Measurements from ENCODE around the gene SCYL3.
"Not testable (repeated sequence)": the region's sequence is repeated elsewhere in the genome, so short reads cannot be mapped to it uniquely, and the experiment has no call there.

The SCYL3 gene

DNA sequence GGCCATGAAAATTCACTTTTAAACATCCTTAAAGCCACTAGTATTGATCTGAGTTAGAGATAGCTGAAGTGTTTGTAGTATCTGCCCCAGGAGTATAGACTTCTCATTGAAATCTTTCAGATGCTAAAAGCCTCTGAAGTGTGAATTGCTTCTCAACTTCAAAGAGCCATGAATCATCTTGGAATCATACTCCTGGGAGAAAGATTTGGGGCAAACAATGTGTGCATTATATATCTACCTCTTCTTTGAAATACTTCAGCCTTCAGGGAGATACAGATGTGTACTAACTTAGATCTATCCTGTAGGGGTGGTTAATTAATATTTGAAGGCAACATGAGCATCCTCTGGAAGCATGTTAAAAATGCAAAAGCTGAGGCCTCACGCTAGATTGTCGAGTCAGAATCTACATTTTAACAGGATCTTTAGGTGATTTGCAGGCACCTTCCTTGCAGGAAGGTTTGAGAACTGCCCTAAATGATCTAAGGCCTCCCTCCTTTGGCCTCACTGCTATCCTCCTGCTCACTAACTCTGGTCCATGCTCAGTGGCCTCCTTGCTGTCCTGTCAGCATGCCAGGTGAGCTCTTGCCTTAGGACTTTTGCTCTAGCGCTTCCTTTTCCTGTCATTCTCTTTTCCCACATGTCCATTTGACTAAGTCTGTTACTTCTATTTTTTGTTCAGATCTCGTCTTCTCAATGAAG is 6.0 kb upstream of the SCYL3 start:
- no peak for DNase-seq (ENCODE audit: low read depth, low spot score)

DNA sequence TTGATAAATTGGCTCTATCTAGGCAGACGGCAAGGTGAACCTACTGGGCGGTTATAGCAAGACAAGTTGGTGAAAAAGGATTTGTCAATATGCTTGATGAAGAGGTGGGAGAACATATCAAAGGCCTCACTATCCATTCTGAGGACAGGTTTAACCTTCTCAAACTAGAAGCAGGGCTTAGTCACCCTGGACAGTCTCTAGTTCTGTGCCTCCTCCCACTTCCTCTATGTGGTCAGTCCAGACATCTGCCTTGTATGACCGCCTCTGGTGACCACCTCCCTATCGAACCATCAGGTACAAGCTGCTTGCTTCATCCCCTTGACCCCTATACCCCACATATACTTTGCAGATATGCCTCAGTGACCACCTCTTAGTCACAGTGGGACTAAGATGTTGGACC is 2.3 kb upstream of the SCYL3 start:
- DNase-seq (ENCODE audit: low read depth, low spot score) = no peak

DNA sequence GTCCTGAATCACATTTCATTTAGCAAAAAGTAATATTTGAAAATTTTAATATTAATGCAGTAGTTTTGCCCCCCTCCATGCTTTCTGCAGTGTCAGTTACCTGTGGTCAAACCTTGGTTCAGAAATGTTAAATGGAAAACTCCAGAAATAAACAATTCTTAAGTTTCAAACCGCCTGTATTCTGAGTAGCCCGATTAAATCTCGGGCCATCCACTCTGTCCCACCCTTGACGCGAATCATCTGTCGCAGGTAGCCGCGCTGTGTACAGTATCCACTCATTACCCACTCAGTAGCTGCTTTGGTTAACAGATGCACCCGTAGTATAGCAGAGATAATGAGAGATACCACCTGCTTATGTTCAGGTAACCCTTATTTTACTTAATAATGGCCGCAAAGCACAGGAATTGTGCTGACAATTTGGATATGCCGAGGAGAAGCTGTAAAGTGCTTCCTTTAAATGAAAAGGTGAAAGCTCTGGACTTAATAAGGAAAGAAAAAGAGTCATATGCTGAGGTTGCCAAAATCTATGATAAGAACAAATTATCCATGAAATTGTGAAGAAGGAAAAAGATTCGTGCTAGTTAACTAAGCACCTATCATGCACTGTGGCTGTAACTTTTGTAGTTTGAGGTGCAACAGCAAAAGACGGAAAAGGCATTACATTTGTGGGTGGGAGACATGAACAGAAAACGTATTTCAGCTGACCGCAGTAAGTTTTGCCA is 889 bp upstream of the SCYL3 start:
- no peak for DNase-seq (ENCODE audit: low read depth, low spot score)

DNA sequence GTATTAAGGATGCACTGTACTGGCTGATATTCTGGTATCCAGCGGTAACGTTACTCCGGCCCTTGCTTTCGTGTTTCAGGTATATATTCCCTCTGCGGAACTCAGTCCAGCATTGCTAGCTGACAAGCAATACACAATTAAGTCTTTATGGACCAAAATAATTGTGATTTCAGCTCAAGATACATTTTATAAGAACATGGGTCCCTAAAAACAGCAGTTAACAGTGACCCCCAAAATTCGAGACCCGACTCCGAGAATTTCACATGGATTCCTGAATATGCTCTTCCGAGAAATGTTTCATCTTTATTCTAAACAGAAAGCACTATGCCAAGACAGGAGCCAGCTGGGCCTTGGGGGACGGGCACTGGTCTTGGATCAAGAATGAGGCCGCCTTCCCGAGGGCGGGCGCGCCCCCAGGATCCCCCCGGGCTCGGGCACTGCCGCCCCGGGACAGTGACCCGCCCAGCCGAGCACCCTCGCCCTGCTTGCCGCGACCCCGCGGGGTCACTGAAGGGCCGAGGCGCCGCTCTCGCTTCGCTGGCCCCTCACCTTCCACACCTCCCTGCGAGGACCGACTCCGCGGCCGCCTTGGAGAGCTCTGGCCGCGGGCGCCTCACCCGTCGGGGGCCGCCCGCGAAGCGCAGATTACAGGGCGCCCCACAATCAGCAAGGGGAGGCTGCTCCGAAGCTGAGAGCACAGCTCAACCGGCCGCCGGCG is 610 bp downstream of the SCYL3 start:
- DNase-seq (ENCODE audit: low read depth, low spot score) = no peak

DNA sequence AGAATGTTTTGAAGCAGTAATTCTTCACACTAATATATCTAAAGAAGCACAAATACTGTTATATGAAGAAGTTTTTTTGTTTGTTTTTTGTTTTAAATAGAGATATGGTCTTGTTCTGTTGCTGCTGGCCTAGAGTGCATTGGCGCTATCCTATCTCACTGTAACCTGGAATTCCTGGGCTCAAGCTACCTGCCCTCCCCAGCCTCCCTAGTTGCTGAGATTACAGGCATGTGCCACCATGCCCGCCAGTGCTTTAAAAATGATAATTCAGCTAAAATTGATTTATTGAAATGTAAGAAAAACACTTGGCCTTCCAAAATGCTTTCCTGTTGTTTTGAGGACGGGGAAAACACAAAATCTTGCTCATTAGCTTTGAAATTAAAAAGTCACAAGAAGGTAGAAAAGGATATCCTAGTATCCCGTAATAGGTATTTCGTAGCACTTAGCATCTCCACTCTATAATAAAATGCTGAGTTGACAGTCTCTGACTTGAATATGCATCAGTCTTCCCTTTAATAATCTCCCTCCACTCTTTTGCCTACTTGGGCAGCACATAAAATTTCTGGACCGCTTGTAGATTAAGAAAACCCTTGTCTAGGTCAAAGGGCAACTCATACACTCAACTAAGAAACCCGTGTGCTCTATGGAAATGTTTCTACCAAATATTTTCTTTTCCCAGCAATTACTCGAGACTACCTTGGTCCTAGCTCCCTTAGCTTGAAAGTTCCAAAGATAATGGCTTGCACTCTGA is 1.3 kb downstream of the SCYL3 start:
- no peak for DNase-seq (ENCODE audit: low read depth, low spot score)

DNA sequence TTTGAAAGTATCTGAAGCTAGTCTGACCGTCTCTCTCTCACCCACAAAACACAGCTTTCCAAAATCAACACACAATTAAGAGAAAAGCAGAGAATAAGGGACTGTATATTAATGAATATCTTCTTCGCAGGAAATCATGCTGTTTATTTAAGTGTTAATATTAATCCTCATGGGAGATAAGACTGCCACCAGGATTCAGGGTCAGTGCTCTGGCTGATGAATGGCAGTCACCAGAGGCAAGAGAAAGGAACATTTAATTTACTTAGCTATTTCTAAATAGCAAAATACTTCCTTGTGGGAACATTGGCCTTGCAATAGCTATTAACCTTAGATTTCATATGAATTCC is 2.2 kb downstream of the SCYL3 start:
- no peak for DNase-seq (ENCODE audit: low read depth, low spot score)

DNA sequence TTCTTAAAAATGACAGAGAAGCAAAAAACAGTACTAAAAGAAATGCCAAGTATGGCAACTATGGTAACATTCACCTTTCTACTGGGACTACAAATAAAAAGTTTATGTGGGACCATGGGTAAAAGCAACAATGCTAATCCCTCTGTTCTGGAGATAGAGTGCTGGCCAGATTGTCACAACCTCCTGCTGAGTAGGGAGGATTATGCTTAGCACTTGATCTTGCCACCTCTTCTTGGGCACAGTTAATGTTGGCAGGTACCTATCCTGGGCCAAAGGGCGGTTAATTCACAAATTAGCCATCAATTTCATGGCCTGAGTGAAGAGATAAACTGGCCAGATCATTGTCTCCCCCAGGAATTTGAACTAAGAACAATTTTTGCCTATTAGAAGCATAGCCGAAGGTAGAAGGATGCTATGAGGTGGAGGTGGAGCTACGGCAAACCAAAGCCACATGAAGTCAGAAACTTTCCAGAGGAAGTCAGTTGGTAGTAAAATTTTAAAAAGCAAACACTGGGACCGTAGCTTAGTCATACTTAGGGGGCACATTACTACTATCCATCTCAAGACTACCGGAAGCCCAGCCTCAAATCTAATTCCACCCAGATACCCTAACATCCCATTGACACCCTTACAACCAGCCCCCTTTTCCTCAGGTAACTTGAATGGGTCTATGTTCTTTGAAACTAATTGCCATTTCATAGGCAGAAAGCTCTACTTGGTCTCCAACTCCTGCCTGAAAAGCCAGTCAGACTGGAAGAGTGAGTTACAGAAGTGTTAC is 2.7 kb downstream of the SCYL3 start:
- no peak for DNase-seq (ENCODE audit: low read depth, low spot score)

DNA sequence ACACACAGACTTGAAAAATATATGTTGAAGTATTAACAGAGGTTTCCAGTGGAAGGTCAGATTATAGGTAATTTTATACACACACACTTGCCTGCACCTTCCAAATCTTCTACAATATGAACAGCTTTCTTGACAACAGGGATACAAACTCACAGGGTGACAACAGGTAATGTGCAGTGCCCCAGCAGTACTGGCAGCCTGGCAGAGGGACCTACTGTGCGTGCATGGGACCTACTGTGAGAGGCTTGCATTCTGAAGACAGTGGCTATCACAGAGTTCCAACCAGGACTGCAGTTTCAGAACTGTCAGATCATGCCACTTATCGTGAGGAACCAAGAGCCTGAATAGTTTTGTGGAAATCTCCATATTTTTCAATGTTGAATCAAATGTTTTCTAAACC is 3.8 kb downstream of the SCYL3 start:
- DNase-seq (ENCODE audit: low read depth, low spot score) = no peak

DNA sequence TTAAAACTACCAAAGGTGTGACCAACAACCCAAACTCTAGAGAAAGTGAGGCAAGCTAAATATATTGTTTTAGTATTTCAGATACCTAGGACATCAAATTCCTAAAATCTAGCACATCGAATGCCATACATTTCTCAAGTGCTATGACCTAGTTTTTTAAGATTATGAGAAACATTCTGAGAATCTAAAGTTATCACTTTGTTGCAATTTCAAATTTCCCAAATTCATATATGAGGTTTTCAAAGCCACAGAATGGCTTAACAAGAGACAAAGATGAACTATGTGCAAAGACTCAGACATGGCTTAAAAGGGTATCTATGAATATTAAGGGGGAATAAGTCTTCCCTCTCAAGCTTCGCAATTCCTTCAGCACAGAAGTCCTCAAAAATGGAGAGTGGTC is 6.8 kb downstream of the SCYL3 start:
- DNase-seq (ENCODE audit: low read depth, low spot score) = no peak

DNA sequence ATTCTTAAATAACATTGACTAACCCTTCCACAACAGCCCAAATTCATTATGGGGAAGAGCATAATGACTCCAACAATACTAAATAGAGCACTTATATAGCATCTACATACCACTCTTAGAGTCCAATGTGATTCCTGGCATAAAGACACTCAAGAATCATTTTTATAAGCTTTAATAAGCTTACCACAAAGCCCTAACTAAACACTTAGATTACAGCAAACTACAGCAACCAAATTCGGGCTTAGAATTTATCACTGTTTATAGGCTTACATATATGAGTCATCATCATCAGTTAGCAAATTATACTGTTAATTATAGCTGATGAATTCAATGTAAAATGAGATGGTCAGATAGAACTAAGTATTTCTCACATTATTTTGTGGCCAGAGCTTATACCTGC is 7.3 kb downstream of the SCYL3 start:
- DNase-seq (ENCODE audit: low read depth, low spot score) = no peak

DNA sequence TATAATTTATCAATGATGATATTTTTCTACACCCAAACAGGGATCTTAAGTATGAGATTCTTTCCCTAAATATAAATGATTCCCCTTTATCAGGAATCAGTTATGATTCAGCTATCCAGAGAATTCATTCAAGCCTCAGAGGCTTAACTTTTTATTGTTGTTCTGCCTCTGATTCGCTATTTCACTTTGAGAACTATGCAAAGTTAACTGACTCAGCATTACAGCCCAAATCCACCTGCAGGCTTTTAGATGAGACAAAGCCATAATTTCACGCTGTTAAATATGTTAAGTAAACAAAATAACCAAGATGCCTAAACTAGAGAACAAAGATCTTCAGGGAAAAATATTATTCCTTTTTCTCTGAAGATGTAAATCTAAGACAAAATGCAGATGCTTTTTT is 8.5 kb downstream of the SCYL3 start:
- DNase-seq (ENCODE audit: low read depth, low spot score) = no peak

DNA sequence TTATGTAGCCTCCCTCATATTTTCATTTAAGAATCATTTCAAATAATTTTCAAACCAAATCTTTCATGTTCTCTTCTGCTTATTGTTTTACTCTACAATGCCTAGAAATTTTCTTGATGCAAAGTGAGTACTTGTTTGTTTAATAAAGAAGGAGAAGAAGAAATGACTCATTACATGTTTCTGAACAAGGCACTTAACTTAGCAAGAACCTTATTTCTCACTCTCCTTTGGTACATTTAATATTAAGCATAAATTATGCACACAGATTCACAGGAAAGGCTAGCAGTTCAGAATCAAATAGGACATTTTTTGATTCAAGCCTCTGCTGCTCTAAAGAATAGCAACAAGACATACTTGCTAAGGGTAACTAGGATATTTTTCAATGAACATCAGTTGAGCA is 9.1 kb downstream of the SCYL3 start:
- no peak for DNase-seq (ENCODE audit: low read depth, low spot score)

DNA sequence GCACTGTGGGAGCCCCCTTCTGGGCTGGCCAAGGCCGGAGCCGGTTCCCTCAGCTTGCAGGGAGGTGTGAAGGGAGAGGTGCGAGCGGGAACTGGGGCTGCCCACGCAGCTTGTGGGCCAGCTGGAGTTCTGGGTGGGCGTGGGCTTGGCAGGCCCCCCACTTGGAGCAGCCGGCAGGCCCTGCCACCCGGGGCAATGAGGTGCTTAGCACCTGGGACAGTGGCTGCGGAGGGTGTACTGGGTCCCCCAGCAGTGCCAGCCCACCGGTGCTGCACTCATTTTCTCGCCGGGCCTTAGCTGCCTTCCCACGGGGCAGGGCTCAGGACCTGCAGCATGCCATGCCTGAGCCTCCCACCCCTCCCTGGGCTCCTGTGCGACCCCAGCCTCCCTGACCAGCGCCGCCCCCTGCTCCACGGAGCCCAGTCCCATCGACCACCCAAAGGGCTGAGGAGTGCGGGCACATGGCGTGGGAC is 11.6 kb downstream of the SCYL3 start:
- DNase-seq (ENCODE audit: low read depth, low spot score) = no peak

DNA sequence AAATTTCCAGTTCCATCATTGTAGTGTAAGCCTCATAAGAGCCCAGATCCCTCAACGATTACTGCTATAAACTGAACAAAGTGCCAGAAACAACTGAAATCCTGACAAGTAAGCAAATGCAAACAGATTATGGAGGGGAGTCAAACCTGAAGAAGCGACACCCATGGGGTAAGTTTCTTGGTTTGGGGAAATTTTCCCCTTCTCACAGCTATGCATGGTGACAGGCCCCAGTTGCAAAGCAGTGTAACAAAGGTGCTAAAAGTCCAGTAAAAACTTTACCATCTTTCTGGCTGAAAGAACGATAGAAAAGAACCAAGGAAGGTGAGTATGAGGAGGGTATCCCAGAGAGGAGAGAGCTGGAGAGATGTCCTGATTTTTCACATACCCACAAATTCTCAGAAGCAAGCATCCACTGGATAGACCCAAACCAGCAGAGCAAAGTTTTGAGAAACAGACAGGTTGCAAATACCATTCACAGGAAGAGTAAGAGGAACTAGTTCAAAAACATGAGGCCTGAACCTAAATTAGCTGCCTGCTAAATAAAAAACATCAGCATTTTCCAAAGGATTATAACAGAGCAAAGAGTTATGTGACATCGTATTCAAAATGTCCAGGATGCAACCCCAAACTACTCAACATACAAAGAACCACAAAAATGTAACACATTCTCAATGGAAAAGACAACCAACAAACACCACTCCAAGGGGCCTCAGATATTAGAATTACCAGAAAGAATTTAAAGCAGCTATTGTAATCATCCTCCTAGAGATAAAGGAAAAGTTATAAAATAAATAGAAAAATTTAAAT is 14.5 kb downstream of the SCYL3 start:
- no peak for DNase-seq (ENCODE audit: low read depth, low spot score)

DNA sequence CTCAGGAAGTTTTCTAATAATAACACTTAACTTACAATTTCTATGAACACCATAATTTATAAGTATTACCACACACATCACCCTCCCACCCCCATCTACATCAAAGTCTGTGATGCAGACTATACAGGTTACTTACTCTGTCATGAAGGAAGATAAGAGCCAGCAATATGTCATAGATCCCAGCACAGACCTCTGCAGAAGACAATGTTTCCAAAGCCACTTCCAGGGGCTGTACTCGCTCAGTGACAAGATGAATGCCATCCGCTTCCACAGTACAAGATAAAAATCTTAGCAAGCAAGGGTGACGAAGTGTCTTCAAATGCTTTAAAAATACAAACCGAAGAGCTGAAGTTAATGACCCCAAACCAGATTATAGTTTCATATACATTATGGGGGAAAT is 15.2 kb downstream of the SCYL3 start:
- no peak for DNase-seq (ENCODE audit: low read depth, low spot score)

DNA sequence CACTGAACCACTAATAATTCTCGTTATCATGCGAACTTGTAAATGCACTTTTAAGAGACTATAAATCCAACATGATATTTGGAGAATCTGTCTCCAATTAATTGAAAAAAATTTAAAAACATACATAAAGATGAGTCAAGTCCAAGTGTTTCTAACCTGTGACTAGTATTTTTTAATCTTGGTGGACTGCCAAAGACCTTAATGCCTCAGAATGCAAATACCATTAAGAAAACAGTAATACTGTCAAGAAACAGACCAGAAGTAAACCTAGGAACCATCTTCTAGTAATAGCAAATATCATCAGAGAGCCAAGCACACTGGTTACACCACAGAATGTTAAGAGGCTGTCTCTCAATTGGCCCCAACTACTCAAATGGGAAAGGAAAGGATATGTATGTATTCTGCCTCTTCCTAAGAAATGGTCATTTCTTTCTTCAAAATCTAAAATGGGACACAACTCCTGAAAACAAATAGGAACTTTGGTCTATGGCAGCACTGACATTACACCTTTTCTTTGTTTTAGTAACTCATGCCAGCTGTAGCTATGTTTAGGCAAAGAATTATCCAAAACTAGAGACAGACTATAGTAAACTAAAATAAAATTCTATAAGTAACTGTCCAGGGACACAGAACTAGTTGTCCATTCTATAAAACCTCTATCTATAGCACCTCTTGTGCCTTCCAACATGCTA is 15.8 kb downstream of the SCYL3 start:
- no peak for DNase-seq (ENCODE audit: low read depth, low spot score)

DNA sequence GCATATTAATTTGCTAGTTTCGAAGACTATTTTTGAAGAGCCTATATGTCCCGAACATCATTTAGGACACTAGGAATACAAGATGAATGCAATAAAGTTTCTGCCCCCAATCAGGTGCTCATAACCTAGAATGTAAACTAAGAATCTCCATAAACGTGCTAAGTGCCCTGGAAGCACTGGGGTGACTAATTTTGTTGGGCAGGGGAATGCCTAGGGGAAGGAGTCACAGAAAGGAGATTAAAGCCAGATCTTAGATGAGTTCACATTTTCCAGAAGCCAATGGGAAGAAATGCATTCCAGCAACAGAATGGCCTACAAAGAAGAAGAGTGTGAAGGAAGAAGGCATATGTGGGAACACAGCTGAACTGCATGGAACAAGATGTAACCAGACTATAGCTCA is 19.5 kb downstream of the SCYL3 start:
- no peak for DNase-seq (ENCODE audit: low read depth, low spot score)

DNA sequence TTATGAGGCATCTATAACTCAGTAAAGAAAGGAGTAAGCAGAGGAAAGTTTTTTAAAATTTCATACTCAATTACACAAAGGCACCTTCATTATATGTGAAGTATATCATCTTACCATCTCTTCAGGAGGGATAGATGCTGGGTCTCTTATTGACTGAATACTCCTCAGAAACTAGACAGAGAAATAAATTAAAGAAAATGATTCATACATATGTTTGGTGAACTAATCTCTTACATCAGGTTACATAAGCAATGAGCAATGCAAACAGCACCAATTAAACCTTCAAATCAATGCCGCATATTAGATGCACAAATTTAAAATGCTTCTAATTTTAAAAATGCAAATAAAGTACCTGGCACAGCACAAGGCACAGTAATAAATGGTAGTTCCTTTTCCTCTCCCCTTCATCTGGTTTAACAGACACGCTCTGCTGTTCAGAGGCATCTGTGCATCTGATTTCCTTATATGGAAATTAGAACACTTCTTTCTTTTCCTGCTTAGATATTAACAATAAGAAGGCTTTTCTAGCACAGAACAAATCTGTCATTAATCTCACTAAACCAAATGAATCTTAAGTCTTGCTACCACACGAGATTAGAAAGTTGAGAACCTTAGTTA is 20.0 kb downstream of the SCYL3 start:
- no peak for DNase-seq (ENCODE audit: low read depth, low spot score)

DNA sequence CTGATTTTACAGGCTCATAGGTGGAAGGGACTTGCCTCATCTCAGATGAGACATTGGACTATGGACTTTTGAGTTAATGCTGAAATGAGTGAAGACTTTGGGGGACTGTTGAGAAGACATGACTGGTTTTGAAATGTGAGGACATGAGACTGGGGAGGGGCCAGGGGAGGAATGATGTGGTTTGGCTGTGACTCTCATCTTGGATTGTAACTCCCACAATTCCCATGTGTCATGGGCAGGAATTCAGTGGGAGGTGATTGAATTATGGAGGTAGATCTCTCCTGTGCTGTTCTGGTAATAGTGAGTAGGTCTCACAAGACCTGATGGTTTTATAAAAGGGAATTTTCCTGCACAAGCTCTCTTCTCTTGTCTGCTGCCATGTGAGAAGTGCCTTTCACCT is 20.8 kb downstream of the SCYL3 start:
- DNase-seq (ENCODE audit: low read depth, low spot score) = no peak

DNA sequence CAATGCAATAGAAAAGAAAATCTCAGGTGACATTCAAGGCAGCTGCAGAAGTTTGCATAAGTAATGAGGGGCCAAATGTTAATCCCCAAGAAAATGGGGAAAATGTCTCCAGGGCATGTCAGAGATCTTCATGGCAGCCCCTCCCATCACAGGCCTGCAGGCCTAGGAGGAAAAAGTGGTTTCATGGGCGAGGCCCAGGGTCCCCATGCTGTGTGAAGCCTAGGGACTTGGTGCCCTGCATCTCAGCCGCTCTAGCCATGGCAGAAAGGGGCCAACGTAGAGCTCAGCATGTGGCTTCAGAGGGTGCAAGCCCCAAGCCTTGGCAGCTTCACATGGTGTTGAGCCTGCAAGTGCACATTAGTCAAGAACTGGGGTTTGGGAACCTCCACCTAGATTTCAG is 21.7 kb downstream of the SCYL3 start:
- DNase-seq (ENCODE audit: low read depth, low spot score) = not testable (repeated sequence)
